IMR-90 (cell line): ENCODE results near the gene ADCYAP1R1.

ENCODE experiments used
- CHD1 ChIP-seq: IDR thresholded peaks from 2 replicates; pipeline ENCODE4 v1.6.1; 2012; ENCODE audit warnings: low read depth, low read length, improper control_type of control experiment
- CTCF ChIP-seq: conservative IDR thresholded peaks from 2 replicates; pipeline ENCODE4 v1.5.1; 2012; ENCODE audit warnings: mild to moderate bottlenecking, low read depth, low read length, improper control_type of control experiment
- FOS ChIP-seq: fragments of 150-350 bp; IDR thresholded peaks from 2 replicates; pipeline ENCODE4 v1.6.1; 2016; ENCODE audit warnings: low read depth, low read length
- POLR2A ChIP-seq: IDR thresholded peaks from 2 replicates; pipeline ENCODE4 v1.6.1; 2012; ENCODE audit warnings: mild to moderate bottlenecking, low read depth, low read length
- RCOR1 ChIP-seq: IDR thresholded peaks from 2 replicates; pipeline ENCODE4 v1.6.1; 2012; ENCODE audit warnings: mild to moderate bottlenecking, low read length, improper control_type of control experiment; ENCODE audit not compliant: insufficient replicate concordance
- RFX5 ChIP-seq: IDR thresholded peaks from 2 replicates; pipeline ENCODE4 v1.8.0; 2012; ENCODE audit warnings: low read depth, mild to moderate bottlenecking, low read length, moderate library complexity
- USF2 ChIP-seq: fragments of 150-350 bp; IDR thresholded peaks from 2 replicates; pipeline ENCODE4 v1.6.1; 2017; ENCODE audit warnings: mild to moderate bottlenecking, antibody characterized with exemption, low read length, low read depth
- TF ChIP-seq, protein P1 (sequence below): fragments of 150-350 bp; IDR thresholded peaks from 2 replicates; pipeline ENCODE4 v1.6.1; 2016; ENCODE audit warnings: low read depth, mild to moderate bottlenecking, low read length, moderate library complexity, borderline replicate concordance

DNA sequence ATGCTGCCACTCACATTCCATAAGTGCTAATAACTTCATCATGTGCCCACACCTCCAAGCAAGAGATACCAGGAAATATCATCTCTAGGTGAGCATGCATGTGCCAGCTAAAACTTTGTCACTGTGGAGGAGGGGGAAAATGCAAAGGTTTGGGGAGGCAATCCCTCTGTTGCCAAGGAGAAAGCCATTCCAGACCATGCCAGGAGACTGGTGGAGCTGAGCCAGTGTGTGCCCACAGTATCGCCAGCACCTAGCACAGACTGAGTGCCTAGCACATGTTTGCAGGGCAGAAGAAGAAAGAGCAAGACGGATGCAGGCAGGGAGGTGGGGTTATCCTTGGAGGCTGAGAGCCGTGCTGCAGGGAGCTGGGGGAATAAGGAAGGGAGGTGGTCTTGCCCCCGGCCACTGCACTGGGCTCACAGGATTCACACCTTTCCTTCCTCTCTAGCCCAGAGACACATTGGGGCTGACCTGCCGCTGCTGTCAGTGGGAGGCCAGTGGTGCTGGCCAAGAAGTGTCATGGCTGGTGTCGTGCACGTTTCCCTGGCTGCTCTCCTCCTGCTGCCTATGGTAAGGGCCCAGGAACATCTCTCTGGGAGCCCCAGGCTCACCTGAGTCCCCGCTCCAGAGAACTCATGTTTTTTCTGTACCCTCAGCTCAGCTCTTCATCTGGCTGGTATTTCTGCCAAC is 10.8 kb downstream of the ADCYAP1R1 start:
- TF ChIP-seq POLR2A (no peak), CTCF (no peak), RFX5 (no peak), FOS (no peak), USF2 (no peak), RCOR1 (no peak), CHD1 (no peak)
- TF ChIP-seq, protein P1, sequence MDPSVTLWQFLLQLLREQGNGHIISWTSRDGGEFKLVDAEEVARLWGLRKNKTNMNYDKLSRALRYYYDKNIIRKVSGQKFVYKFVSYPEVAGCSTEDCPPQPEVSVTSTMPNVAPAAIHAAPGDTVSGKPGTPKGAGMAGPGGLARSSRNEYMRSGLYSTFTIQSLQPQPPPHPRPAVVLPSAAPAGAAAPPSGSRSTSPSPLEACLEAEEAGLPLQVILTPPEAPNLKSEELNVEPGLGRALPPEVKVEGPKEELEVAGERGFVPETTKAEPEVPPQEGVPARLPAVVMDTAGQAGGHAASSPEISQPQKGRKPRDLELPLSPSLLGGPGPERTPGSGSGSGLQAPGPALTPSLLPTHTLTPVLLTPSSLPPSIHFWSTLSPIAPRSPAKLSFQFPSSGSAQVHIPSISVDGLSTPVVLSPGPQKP, result no peak
